SK-N-SH (cell line): Measurements from ENCODE around the gene IZUMO4. TPM values are rescaled to one million over a fixed set of nuclear protein-coding genes. Genes with fewer than 3 reads are reported as not detected.

Experiments
- CTCF ChIA-PET: fragments of 300-600, 350-600 bp; formaldehyde crosslinking; extraction: SDS; loops from one replicate; lab custom pipeline; 2021; lab: Yijun Ruan, JAX
- POLR2A ChIA-PET: fragments of 350-600 bp; sonication (Branson Sonifier 250); formaldehyde crosslinking; extraction: SDS; loops from one replicate; lab custom pipeline; 2020; ENCODE audit warnings: antibody characterized with exemption, inconsistent platforms; lab: Yijun Ruan, JAX
- DNase-seq: peaks from one replicate; pipeline ENCODE4 v3.0.0; 2012
- H2AFZ ChIP-seq: fragments of 200-600 bp; sonication (generic); 2 replicates; pipeline ENCODE4 v1.8.1; 2016; ENCODE audit warnings: antibody characterized with exemption, mild to moderate bottlenecking, low read depth
- H3F3A ChIP-seq: fragments of 200-600 bp; sonication (generic); replicated peaks from 2 replicates; pipeline ENCODE3; 2016; ENCODE audit warnings: antibody characterized with exemption, mild to moderate bottlenecking; ENCODE audit not compliant: insufficient read depth
- H3K27ac ChIP-seq, 2 experiments: fragments of 200-500 bp in 1 of 2; fragments of 200-600 bp in 1 of 2; sonication (Bioruptor generic) in 1 of 2; sonication (generic), shearing (Covaris generic) in 1 of 2; 2 replicates each; pipeline versions ENCODE4 v1.5.1 to v1.6.1; 2014 to 2016; ENCODE audit warnings: low read depth in 2 of 2, inconsistent platforms in 1 of 2, low read length in 1 of 2, mild to moderate bottlenecking in 1 of 2, mixed read lengths in 1 of 2
- H3K27me3 ChIP-seq: fragments of 200-600 bp; sonication (generic), shearing (Covaris generic); 2 replicates; pipeline ENCODE4 v1.6.1; 2016; ENCODE audit warnings: mixed run types; ENCODE audit not compliant: insufficient read depth
- H3K36me3 ChIP-seq, 2 experiments: fragments of 200-500 bp in 1 of 2; fragments of 200-600 bp in 1 of 2; sonication (Bioruptor generic) in 1 of 2; sonication (generic) in 1 of 2; replicated peaks in 1 of 2; 2 replicates each; pipeline versions ENCODE3 to v1.5.1; 2014 to 2016; ENCODE audit warnings: low read length in 1 of 2, mild to moderate bottlenecking in 1 of 2; ENCODE audit not compliant: insufficient read depth in 2 of 2, control insufficient read depth in 1 of 2
- H3K4me1 ChIP-seq, 2 experiments: fragments of 200-500 bp in 1 of 2; fragments of 200-600 bp in 1 of 2; sonication (Bioruptor generic) in 1 of 2; sonication (generic), shearing (Covaris generic) in 1 of 2; 2 replicates each; pipeline versions ENCODE4 v1.5.1 to v1.6.1; 2014 to 2016; ENCODE audit warnings: low read depth in 1 of 2, low read length in 1 of 2, mixed run types in 1 of 2; ENCODE audit not compliant: insufficient read depth in 2 of 2, control insufficient read depth in 1 of 2
- H3K4me2 ChIP-seq: fragments of 200-600 bp; sonication (generic), shearing (Covaris generic); 2 replicates; pipeline ENCODE4 v1.6.1; 2017; ENCODE audit warnings: mixed run types
- H3K4me3 ChIP-seq, 2 experiments: fragments of 200-500 bp in 1 of 2; fragments of 200-600 bp in 1 of 2; sonication (Bioruptor generic) in 1 of 2; sonication (generic), shearing (Covaris generic) in 1 of 2; 2 replicates each; pipeline versions ENCODE4 v1.5.1 to v1.8.1; 2014 to 2016; ENCODE audit warnings: low read depth in 2 of 2, inconsistent platforms in 1 of 2, low read length in 1 of 2, mild to moderate bottlenecking in 1 of 2, mixed read lengths in 1 of 2, moderate library complexity in 1 of 2
- H3K79me2 ChIP-seq: fragments of 200-600 bp; sonication (generic); 2 replicates; pipeline ENCODE4 v1.8.1; 2017; ENCODE audit warnings: mild to moderate bottlenecking; ENCODE audit not compliant: insufficient read depth
- H3K9ac ChIP-seq: fragments of 200-600 bp; sonication (generic); 2 replicates; pipeline ENCODE4 v1.6.1; 2017; ENCODE audit warnings: mixed run types
- H3K9me2 ChIP-seq: fragments of 200-600 bp; sonication (generic); 2 replicates; pipeline ENCODE4 v1.6.1; 2017; ENCODE audit warnings: mixed run types
- H3K9me3 ChIP-seq: fragments of 200-600 bp; sonication (generic); 2 replicates; pipeline ENCODE4 v1.6.1; 2017; ENCODE audit warnings: mixed run types, mild to moderate bottlenecking, moderate library complexity
- H4K20me1 ChIP-seq: fragments of 200-600 bp; sonication (generic); 2 replicates; pipeline ENCODE4 v1.6.1; 2017; ENCODE audit warnings: mild to moderate bottlenecking, mixed run types; ENCODE audit not compliant: insufficient read depth
- CHD2 ChIP-seq: fragments of 150-350 bp; IDR thresholded peaks from 2 replicates; pipeline ENCODE4 v1.6.1; 2018; ENCODE audit warnings: low read length; ENCODE audit not compliant: partially characterized antibody
- ELF1 ChIP-seq: IDR thresholded peaks from 2 replicates; pipeline ENCODE4 v1.4.0; 2012
- EP300 ChIP-seq, 2 experiments: IDR thresholded peaks; 2 replicates each; pipeline versions ENCODE4 v1.4.0 to v1.6.1; 2012; ENCODE audit warnings: borderline replicate concordance in 1 of 2, low read depth in 1 of 2, low read length in 1 of 2
- EZH2phosphoT487 ChIP-seq: fragments of 200-600 bp; sonication (generic); IDR thresholded peaks from 2 replicates; pipeline ENCODE4 v1.6.1; 2017; ENCODE audit warnings: low read depth, mixed run types, mild to moderate bottlenecking, antibody characterized with exemption, moderate library complexity, borderline replicate concordance
- FOSL2 ChIP-seq: IDR thresholded peaks from 2 replicates; pipeline ENCODE4 v1.4.0; 2012; ENCODE audit warnings: low read depth, mild to moderate bottlenecking, moderate library complexity, borderline replicate concordance
- FOXJ3 ChIP-seq: sonication (generic); formaldehyde crosslinking; IDR thresholded peaks from 2 replicates; pipeline ENCODE4 v1.5.1; 2020; ENCODE audit warnings: mild to moderate bottlenecking, missing genetic modification reagents
- FOXM1 ChIP-seq: IDR thresholded peaks from 2 replicates; pipeline ENCODE4 v1.4.0; 2012; ENCODE audit warnings: low read depth, mild to moderate bottlenecking
- GABPA ChIP-seq: IDR thresholded peaks from 2 replicates; pipeline ENCODE4 v1.4.0; 2012; ENCODE audit warnings: low read depth, mild to moderate bottlenecking
- GATA2 ChIP-seq: sonication (generic); formaldehyde crosslinking; IDR thresholded peaks from 2 replicates; pipeline ENCODE4 v1.5.0; 2020; ENCODE audit warnings: mild to moderate bottlenecking, missing genetic modification reagents
- JUND ChIP-seq: IDR thresholded peaks from 2 replicates; pipeline ENCODE4 v1.4.0; 2012
- NFIC ChIP-seq: IDR thresholded peaks from 2 replicates; pipeline ENCODE4 v1.4.0; 2012; ENCODE audit warnings: borderline replicate concordance
- NRF1 ChIP-seq: IDR thresholded peaks from 2 replicates; pipeline ENCODE4 v1.6.1; 2012; ENCODE audit warnings: low read depth, mild to moderate bottlenecking, low read length
- RCOR1 ChIP-seq: fragments of 150-350 bp; IDR thresholded peaks from 2 replicates; pipeline ENCODE4 v1.6.1; 2017; ENCODE audit warnings: antibody characterized with exemption, low read length
- RFX5 ChIP-seq: IDR thresholded peaks from 2 replicates; pipeline ENCODE4 v1.6.1; 2012; ENCODE audit warnings: mild to moderate bottlenecking, improper control_type of control experiment, low read length
- SIN3A ChIP-seq: IDR thresholded peaks from 2 replicates; pipeline ENCODE4 v1.6.1; 2012; ENCODE audit warnings: low read depth, mild to moderate bottlenecking, low read length, moderate library complexity, borderline replicate concordance
- SMC3 ChIP-seq: IDR thresholded peaks from 2 replicates; pipeline ENCODE4 v1.6.1; 2012; ENCODE audit warnings: low read depth, low read length, improper control_type of control experiment
- TAF1 ChIP-seq: IDR thresholded peaks from 2 replicates; pipeline ENCODE4 v1.6.1; 2012; ENCODE audit warnings: low read depth, mild to moderate bottlenecking, low read length, moderate library complexity, borderline replicate concordance
- YY1 ChIP-seq: IDR thresholded peaks from 2 replicates; pipeline ENCODE4 v1.4.0; 2012; ENCODE audit warnings: low read depth, mild to moderate bottlenecking
- WGBS: methylation state at CpG from one replicate; pipeline ENCODE4 v1.1.6; 2017; ENCODE audit warnings: low lambda C conversion rate; 5-methylcytosine and 5-hydroxymethylcytosine counted together
- polyA plus RNA-seq, 3 experiments: library from polyadenylated mRNA; depleted of rRNA; stranded (reverse); fragments of >200 nt; gene quantifications; 2 replicates each; pipeline ENCODE4 v1.2.3, GENCODE V29; 2012
- TF ChIP-seq, protein P1 (sequence below): IDR thresholded peaks from 2 replicates; pipeline ENCODE4 v1.4.0; 2012; ENCODE audit warnings: low read depth
- TF ChIP-seq, protein P2 (sequence below): IDR thresholded peaks from 2 replicates; pipeline ENCODE4; 2012
- TF ChIP-seq, protein P3 (sequence below): IDR thresholded peaks from 2 replicates; pipeline ENCODE4 v1.4.0; 2012; ENCODE audit warnings: low read depth, borderline replicate concordance
- TF ChIP-seq, protein P4 (sequence below): fragments of 200-600 bp; sonication (generic); IDR thresholded peaks from 2 replicates; pipeline ENCODE4 v1.6.1; 2017; ENCODE audit warnings: antibody characterized with exemption, mild to moderate bottlenecking, moderate library complexity
- TF ChIP-seq, protein P5 (sequence below): IDR thresholded peaks from 2 replicates; pipeline ENCODE4 v1.4.0; 2012; ENCODE audit warnings: low read depth, borderline replicate concordance

IZUMO4 gene
- polyA plus RNA-seq, 1 of the 3 experiments (the other 2 are of a cell fraction) = 4.6 TPM

DNA sequence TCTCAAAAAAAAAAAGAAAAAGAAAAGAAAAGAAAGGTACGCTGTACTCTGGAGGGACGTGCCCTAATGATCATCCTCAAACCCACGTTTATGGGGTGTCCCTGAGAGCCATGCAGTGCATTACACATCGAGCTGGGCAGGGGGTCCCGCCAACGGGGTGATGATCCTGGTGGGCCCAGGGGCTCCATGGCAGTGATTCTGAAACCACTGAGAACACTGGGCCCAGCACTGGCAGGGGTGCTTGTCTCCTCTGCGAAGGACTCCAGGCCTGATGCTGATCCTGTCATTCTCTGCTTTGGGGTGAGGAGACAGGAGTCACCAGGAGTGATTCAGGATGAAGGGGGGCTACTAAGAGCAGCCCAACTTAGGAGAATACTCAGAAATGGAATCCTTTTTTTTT is 19.3 kb upstream of the IZUMO4 start:
- peaks cover 17 to 20% of the 10 kb centered on the region in 2 experiments for H3K36me3 ChIP-seq
- peaks cover 7% of the 10 kb centered on the region; the same call in 1 of the 2 replicates for H3K79me2 ChIP-seq
- no peaks in the 10 kb centered on the region for H3K4me1 ChIP-seq
- no peak overlapping the region for H3K4me3 ChIP-seq
- H4K20me1 ChIP-seq = no peaks in the 10 kb centered on the region
- TF ChIP-seq JUND (no peak), TAF1 (no peak), FOSL2 (no peak), ELF1 (no peak), FOXM1 (no peak), NRF1 (no peak), CHD2 (no peak), RFX5 (no peak), NFIC (no peak), RCOR1 (no peak)
- TF ChIP-seq, protein P1, sequence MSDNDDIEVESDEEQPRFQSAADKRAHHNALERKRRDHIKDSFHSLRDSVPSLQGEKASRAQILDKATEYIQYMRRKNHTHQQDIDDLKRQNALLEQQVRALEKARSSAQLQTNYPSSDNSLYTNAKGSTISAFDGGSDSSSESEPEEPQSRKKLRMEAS = no peak
- TF ChIP-seq, protein P2, sequence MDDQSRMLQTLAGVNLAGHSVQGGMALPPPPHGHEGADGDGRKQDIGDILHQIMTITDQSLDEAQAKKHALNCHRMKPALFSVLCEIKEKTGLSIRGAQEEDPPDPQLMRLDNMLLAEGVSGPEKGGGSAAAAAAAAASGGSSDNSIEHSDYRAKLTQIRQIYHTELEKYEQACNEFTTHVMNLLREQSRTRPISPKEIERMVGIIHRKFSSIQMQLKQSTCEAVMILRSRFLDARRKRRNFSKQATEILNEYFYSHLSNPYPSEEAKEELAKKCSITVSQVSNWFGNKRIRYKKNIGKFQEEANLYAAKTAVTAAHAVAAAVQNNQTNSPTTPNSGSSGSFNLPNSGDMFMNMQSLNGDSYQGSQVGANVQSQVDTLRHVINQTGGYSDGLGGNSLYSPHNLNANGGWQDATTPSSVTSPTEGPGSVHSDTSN = no peak
- POLR2A ChIA-PET = no interaction called here
- WGBS = 90% methylated on average over 6 of the region's 7 CpGs
- H3K9ac ChIP-seq = no peak overlapping the region
- H3F3A ChIP-seq = no peaks in the 10 kb centered on the region
- H3K27me3 ChIP-seq = no peaks in the 10 kb centered on the region
- CTCF ChIA-PET = interaction anchor here (1.1 to 1.8 kb wide), 2 partner anchors 8 to 58 kb away, joined by 9 to 11 read pairs; no protein-coding TSS in a partner anchor
- no peak overlapping the region for H3K27ac ChIP-seq
- no peaks in the 10 kb centered on the region for H3K9me2 ChIP-seq
- H3K4me2 ChIP-seq = no peak overlapping the region
- DNase-seq = peak; percentile 4
- H2AFZ ChIP-seq = no peak overlapping the region
- no peaks in the 10 kb centered on the region for H3K9me3 ChIP-seq

DNA sequence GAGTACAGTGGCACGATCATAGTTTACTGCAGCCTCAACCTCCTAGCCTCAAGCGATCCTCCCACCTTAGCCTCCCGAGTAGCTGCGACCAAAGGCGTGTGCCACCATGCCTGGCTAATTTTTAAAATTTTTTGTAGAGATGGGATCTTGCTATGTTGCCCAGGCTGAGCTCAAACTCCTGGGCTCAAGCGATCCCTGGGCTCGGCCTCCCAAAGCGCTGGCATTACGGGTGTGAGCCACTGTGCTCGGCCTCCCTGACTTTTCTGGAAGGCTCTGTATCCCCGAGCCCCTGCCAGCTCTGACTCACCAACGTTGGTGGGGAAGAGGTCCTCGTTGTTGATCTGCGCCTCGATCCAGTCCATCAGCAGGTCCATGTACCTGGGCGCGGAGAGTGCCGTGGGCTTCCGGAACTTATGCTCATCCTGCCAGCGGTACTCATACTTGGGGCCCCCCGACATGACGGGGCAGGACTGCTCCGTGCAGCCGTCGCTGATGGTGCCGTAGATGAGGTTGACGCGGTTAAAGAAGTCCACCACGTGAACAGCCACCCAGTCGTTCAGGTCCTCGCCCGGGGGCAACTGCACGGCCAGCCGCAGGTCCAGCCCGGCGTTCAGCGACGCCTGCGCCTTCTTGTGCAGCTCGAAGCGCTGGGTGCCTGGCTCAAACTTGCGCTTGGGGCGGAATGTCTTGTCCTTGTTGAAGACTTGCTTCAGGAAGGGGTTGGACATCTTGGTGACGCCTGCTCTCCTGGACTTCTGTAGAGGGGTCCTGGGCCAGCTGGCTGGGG is 18.7 kb upstream of the IZUMO4 start:
- DNase-seq = peak; percentile 12
- Histone ChIP-seq H3K4me2 (no peak overlapping the region), H3K9me2 (no peaks in the 10 kb centered on the region), H3K79me2 (peaks cover 12% of the 10 kb centered on the region; the same call in 1 of the 2 replicates), H3K27me3 (no peaks in the 10 kb centered on the region), H3K4me3 (no peak overlapping the region), H3K9ac (no peak overlapping the region), H3F3A (no peaks in the 10 kb centered on the region), H3K36me3 (peaks cover 14% of the 10 kb centered on the region in 2 experiments), H3K4me1 (no peaks in the 10 kb centered on the region), H4K20me1 (no peaks in the 10 kb centered on the region), H2AFZ (no peak overlapping the region), H3K27ac (no peak overlapping the region), H3K9me3 (no peaks in the 10 kb centered on the region)
- 97% methylated on average over 27 of the region's 44 CpGs for WGBS
- POLR2A ChIA-PET = no interaction called here
- CTCF ChIA-PET = interaction anchor here (1.1 to 1.8 kb wide), 2 partner anchors 8 to 58 kb away, joined by 9 to 11 read pairs; no protein-coding TSS in a partner anchor
- TF ChIP-seq EZH2phosphoT487 = no peak
- TF ChIP-seq ELF1 = no peak
- no peak for TF ChIP-seq RFX5
- TF ChIP-seq EP300 (IDR thresholded peaks at IDR 0.05; ENCODE audit: borderline replicate concordance in 1 of 2, low read depth in 1 of 2, low read length in 1 of 2) = no peak
- no peak for TF ChIP-seq FOXJ3 (CRISPR knock-in tag)
- TF ChIP-seq YY1 = no peak
- TF ChIP-seq SMC3 = no peak
- TF ChIP-seq, protein P3, sequence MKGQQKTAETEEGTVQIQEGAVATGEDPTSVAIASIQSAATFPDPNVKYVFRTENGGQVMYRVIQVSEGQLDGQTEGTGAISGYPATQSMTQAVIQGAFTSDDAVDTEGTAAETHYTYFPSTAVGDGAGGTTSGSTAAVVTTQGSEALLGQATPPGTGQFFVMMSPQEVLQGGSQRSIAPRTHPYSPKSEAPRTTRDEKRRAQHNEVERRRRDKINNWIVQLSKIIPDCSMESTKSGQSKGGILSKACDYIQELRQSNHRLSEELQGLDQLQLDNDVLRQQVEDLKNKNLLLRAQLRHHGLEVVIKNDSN = no peak
- TF ChIP-seq RCOR1 = no peak
- TF ChIP-seq GABPA = no peak
- TF ChIP-seq, protein P4, sequence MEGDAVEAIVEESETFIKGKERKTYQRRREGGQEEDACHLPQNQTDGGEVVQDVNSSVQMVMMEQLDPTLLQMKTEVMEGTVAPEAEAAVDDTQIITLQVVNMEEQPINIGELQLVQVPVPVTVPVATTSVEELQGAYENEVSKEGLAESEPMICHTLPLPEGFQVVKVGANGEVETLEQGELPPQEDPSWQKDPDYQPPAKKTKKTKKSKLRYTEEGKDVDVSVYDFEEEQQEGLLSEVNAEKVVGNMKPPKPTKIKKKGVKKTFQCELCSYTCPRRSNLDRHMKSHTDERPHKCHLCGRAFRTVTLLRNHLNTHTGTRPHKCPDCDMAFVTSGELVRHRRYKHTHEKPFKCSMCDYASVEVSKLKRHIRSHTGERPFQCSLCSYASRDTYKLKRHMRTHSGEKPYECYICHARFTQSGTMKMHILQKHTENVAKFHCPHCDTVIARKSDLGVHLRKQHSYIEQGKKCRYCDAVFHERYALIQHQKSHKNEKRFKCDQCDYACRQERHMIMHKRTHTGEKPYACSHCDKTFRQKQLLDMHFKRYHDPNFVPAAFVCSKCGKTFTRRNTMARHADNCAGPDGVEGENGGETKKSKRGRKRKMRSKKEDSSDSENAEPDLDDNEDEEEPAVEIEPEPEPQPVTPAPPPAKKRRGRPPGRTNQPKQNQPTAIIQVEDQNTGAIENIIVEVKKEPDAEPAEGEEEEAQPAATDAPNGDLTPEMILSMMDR = no peak
- no peak for TF ChIP-seq GATA2 (CRISPR knock-in tag)
- no peak for TF ChIP-seq TAF1
- TF ChIP-seq, protein P5, sequence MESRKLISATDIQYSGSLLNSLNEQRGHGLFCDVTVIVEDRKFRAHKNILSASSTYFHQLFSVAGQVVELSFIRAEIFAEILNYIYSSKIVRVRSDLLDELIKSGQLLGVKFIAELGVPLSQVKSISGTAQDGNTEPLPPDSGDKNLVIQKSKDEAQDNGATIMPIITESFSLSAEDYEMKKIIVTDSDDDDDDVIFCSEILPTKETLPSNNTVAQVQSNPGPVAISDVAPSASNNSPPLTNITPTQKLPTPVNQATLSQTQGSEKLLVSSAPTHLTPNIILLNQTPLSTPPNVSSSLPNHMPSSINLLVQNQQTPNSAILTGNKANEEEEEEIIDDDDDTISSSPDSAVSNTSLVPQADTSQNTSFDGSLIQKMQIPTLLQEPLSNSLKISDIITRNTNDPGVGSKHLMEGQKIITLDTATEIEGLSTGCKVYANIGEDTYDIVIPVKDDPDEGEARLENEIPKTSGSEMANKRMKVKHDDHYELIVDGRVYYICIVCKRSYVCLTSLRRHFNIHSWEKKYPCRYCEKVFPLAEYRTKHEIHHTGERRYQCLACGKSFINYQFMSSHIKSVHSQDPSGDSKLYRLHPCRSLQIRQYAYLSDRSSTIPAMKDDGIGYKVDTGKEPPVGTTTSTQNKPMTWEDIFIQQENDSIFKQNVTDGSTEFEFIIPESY = no peak
- no peak for TF ChIP-seq SIN3A
